Endothelial cell (in vitro differentiated cells): ENCODE results near the gene CMIP. TPM values are rescaled to one million over a fixed set of nuclear protein-coding genes. Genes with fewer than 3 reads are reported as not detected.

ENCODE experiments used
- DNase-seq: peaks from one replicate; pipeline ENCODE4 v3.0.0; 2021; ENCODE audit warnings: low spot score
- H3K27ac Mint-ChIP-seq: one replicate; pipeline ENCODE4 v1.8.0; 2021; ENCODE audit warnings: mixed read lengths, inconsistent platforms; ENCODE audit not compliant: unreplicated experiment
- H3K27me3 Mint-ChIP-seq: one replicate; pipeline ENCODE4 v1.8.0; 2021; ENCODE audit warnings: mild to moderate bottlenecking, moderate library complexity, mixed read lengths, inconsistent platforms; ENCODE audit not compliant: unreplicated experiment
- H3K36me3 Mint-ChIP-seq: one replicate; pipeline ENCODE4 v1.8.0; 2021; ENCODE audit warnings: mild to moderate bottlenecking, low read depth, mixed read lengths, inconsistent platforms; ENCODE audit not compliant: unreplicated experiment
- H3K4me1 Mint-ChIP-seq: one replicate; pipeline ENCODE4 v1.8.0; 2021; ENCODE audit warnings: mild to moderate bottlenecking, mixed read lengths, inconsistent platforms; ENCODE audit not compliant: unreplicated experiment
- H3K4me3 Mint-ChIP-seq: one replicate; pipeline ENCODE4 v1.8.0; 2021; ENCODE audit warnings: mild to moderate bottlenecking, mixed read lengths, inconsistent platforms; ENCODE audit not compliant: unreplicated experiment
- H3K9me3 Mint-ChIP-seq: one replicate; pipeline ENCODE4 v1.8.0; 2021; ENCODE audit warnings: mixed read lengths, inconsistent platforms; ENCODE audit not compliant: unreplicated experiment
- CTCF ChIP-seq: fragments of 200-600 bp; sonication (generic); IDR thresholded peaks from one replicate; pipeline ENCODE4 v1.5.0; 2021; ENCODE audit warnings: antibody characterized with exemption; ENCODE audit not compliant: unreplicated experiment
- total RNA-seq: library from RNA; stranded (reverse); fragmentation: NEBNext Ultra II Directional; extraction: Animal tissue kit (Norgen Biotek cat#: 25700); gene quantifications from one replicate; pipeline ENCODE4 v1.2.1, GENCODE V29; 2021; ENCODE audit not compliant: unreplicated experiment

CMIP gene
- total RNA-seq, 1 donor from 2014 or later = 98.9 TPM

GRCh38 chr16:81415751-81416150 lies 28.9 kb upstream of the CMIP start:
- Mint-ChIP-seq H3K27ac (no peak overlapping the region), H3K4me3 (no peak overlapping the region), H3K4me1 (peaks cover 9% of the 10 kb centered on the region), H3K27me3 (peaks cover 2% of the 10 kb centered on the region), H3K9me3 (no peaks in the 10 kb centered on the region), H3K36me3 (no peaks in the 10 kb centered on the region)
- DNase-seq = peak; percentile 8
- TF ChIP-seq CTCF = no peak

GRCh38 chr16:81416749-81417148 lies 27.9 kb upstream of the CMIP start:
- peak overlapping the region; percentile 52 for H3K27ac Mint-ChIP-seq
- no peaks in the 10 kb centered on the region for H3K36me3 Mint-ChIP-seq
- no peak for TF ChIP-seq CTCF
- peaks cover 2% of the 10 kb centered on the region for H3K27me3 Mint-ChIP-seq
- H3K4me1 Mint-ChIP-seq = peaks cover 9% of the 10 kb centered on the region
- DNase-seq = no peak
- H3K9me3 Mint-ChIP-seq = no peaks in the 10 kb centered on the region
- no peak overlapping the region for H3K4me3 Mint-ChIP-seq

GRCh38 chr16:81417210-81417609 lies 27.4 kb upstream of the CMIP start:
- H3K27ac Mint-ChIP-seq = peak overlapping the region; percentile 30
- H3K4me1 Mint-ChIP-seq = peaks cover 9% of the 10 kb centered on the region
- peaks cover 2% of the 10 kb centered on the region for H3K27me3 Mint-ChIP-seq
- H3K4me3 Mint-ChIP-seq = no peak overlapping the region
- TF ChIP-seq CTCF = no peak
- H3K9me3 Mint-ChIP-seq = no peaks in the 10 kb centered on the region
- no peak for DNase-seq
- H3K36me3 Mint-ChIP-seq = no peaks in the 10 kb centered on the region

- no peak overlapping the region for H3K4me3 Mint-ChIP-seq
- no peaks in the 10 kb centered on the region for H3K9me3 Mint-ChIP-seq
- DNase-seq = no peak
- H3K36me3 Mint-ChIP-seq = no peaks in the 10 kb centered on the region
- peaks cover 2% of the 10 kb centered on the region for H3K4me1 Mint-ChIP-seq
- no peak for TF ChIP-seq CTCF
- no peaks in the 10 kb centered on the region for H3K27me3 Mint-ChIP-seq
- H3K27ac Mint-ChIP-seq = no peak overlapping the region
Observed at GRCh38 chr16:81419806-81420205, 24.8 kb upstream of the CMIP start.

GRCh38 chr16:81421126-81421525 lies 23.5 kb upstream of the CMIP start:
- Mint-ChIP-seq H3K27ac (no peak overlapping the region), H3K4me3 (no peak overlapping the region), H3K36me3 (no peaks in the 10 kb centered on the region), H3K27me3 (no peaks in the 10 kb centered on the region), H3K9me3 (no peaks in the 10 kb centered on the region), H3K4me1 (no peaks in the 10 kb centered on the region)
- no peak for TF ChIP-seq CTCF
- no peak for DNase-seq
